ENCODE data around the gene FAM20A. TPM values are rescaled to one million over a fixed set of nuclear protein-coding genes. Genes with fewer than 3 reads are reported as not detected.

FAM20A gene
- total RNA-seq, 4 donors from 2014 or later, result 0.80 to 3.1 (median 1.4) TPM

GRCh38 chr17:68641276-68642117 lies 40.3 kb upstream of the FAM20A start:
- H3K4me3 ChIP-seq, result no peak overlapping the region
- no peaks in the 10 kb centered on the region for H3K4me1 ChIP-seq
- no peaks in the 10 kb centered on the region for H3K27me3 ChIP-seq
- peak overlapping the region; percentile 13 to 65 (median 24) for H3K27ac ChIP-seq
- DNase-seq (peak in 1 of 2 donors; percentile 23), ATAC-seq (peak; percentile 16 to 72)
- TF ChIP-seq POLR2A (IDR thresholded peaks at IDR 0.05), result no peak
- no peak for TF ChIP-seq CTCF (IDR thresholded peaks at IDR 0.05 in 4 of 5, conservative IDR thresholded peaks at IDR 0.05 in 1 of 5)
- H3K36me3 ChIP-seq, result no peaks in the 10 kb centered on the region
- in situ Hi-C loops (cut with MboI; ENCODE audit: low sequenced_read_pairs in 4 of 4), result no loop called here
- no peaks in the 10 kb centered on the region for H3K9me3 ChIP-seq
- intact Hi-C loops (cut with DNase I; ENCODE audit: low total_unique reads), result loop anchor here (5.0 kb wide), 1 partner anchor 56 kb away; no protein-coding TSS in a partner anchor

- no peak for ATAC-seq
- DNase-seq, result no peak
- no peak overlapping the region for H3K4me3 ChIP-seq
- no peaks in the 10 kb centered on the region for H3K9me3 ChIP-seq
- no peaks in the 10 kb centered on the region for H3K4me1 ChIP-seq
- no peaks in the 10 kb centered on the region for H3K36me3 ChIP-seq
- no peak overlapping the region for H3K27ac ChIP-seq
- TF ChIP-seq CTCF (IDR thresholded peaks at IDR 0.05 in 4 of 5, conservative IDR thresholded peaks at IDR 0.05 in 1 of 5) (no peak), POLR2A (IDR thresholded peaks at IDR 0.05) (no peak)
- no peaks in the 10 kb centered on the region for H3K27me3 ChIP-seq
- intact Hi-C loops (cut with DNase I; ENCODE audit: low total_unique reads), result loop anchor here (5.0 kb wide), 1 partner anchor 57 kb away; no protein-coding TSS in a partner anchor
- in situ Hi-C loops (cut with MboI; ENCODE audit: low sequenced_read_pairs in 4 of 4), result no loop called here
These were observed 39.2 kb upstream of the FAM20A start for GRCh38 chr17:68640242-68640989.

- no peak for ATAC-seq
- in situ Hi-C loops (cut with MboI; ENCODE audit: low sequenced_read_pairs in 4 of 4), result no loop called here
These were observed 33.2 kb upstream of the FAM20A start for GRCh38 chr17:68634345-68634876.

GRCh38 chr17:68628576-68628957 lies 27.4 kb upstream of the FAM20A start:
- in situ Hi-C loops (cut with MboI; ENCODE audit: low sequenced_read_pairs in 4 of 4), result no loop called here
- TF ChIP-seq POLR2A (IDR thresholded peaks at IDR 0.05) (no peak), CTCF (IDR thresholded peaks at IDR 0.05 in 4 of 5, conservative IDR thresholded peaks at IDR 0.05 in 1 of 5) (no peak)
- H3K27me3 ChIP-seq, result no peaks in the 10 kb centered on the region
- no peaks in the 10 kb centered on the region for H3K4me1 ChIP-seq
- intact Hi-C loops (cut with DNase I; ENCODE audit: low total_unique reads), result no loop called here
- H3K4me3 ChIP-seq, result no peak overlapping the region
- ATAC-seq (no peak), DNase-seq (no peak)
- H3K27ac ChIP-seq, result no peak overlapping the region
- H3K36me3 ChIP-seq, result no peaks in the 10 kb centered on the region
- H3K9me3 ChIP-seq, result no peaks in the 10 kb centered on the region

More at GRCh38 chr17:68634345-68634876, 33.2 kb upstream of the FAM20A start:
- TF ChIP-seq CTCF (IDR thresholded peaks at IDR 0.05 in 4 of 5, conservative IDR thresholded peaks at IDR 0.05 in 1 of 5) (no peak), POLR2A (IDR thresholded peaks at IDR 0.05) (no peak)
- no peaks in the 10 kb centered on the region for H3K36me3 ChIP-seq
- H3K27me3 ChIP-seq, result no peaks in the 10 kb centered on the region
- no peak overlapping the region for H3K4me3 ChIP-seq
- no peaks in the 10 kb centered on the region for H3K4me1 ChIP-seq
- no peak for DNase-seq
- H3K27ac ChIP-seq, result no peak overlapping the region
- intact Hi-C loops (cut with DNase I; ENCODE audit: low total_unique reads), result no loop called here
- H3K9me3 ChIP-seq, result no peaks in the 10 kb centered on the region

Measured in gastrocnemius medialis (tissue), 4 donors.